A549 (cell line): ENCODE data around the gene CCR5AS.

Source experiments
- CTCF ChIP-seq: fragments of >200 bp; sonication (Bioruptor Twin); formaldehyde crosslinking; IDR thresholded peaks from 3 replicates; pipeline ENCODE4 v1.5.1; 2016
- EP300 ChIP-seq, 2 experiments: fragments of >200 bp; sonication (Bioruptor Twin); formaldehyde crosslinking; IDR thresholded peaks; 2 replicates in 1 of 2; 3 replicates in 1 of 2; pipeline ENCODE4 v1.6.1; 2016 to 2017
- MYC ChIP-seq: IDR thresholded peaks from 2 replicates; pipeline ENCODE4 v1.6.1; 2012; ENCODE audit warnings: mild to moderate bottlenecking, inconsistent platforms, low read length, improper control_type of control experiment, borderline replicate concordance
- REST ChIP-seq: fragments of 200-600 bp; sonication (generic); IDR thresholded peaks from 2 replicates; pipeline ENCODE4 v1.6.1; 2016; ENCODE audit warnings: antibody characterized with exemption, mild to moderate bottlenecking, moderate library complexity
- RFX5 ChIP-seq: fragments of 450-650 bp; IDR thresholded peaks from 2 replicates; pipeline ENCODE4 v1.7.1; 2014; ENCODE audit warnings: antibody characterized with exemption, mild to moderate bottlenecking, moderate library complexity
- TF ChIP-seq, protein P1 (sequence below): IDR thresholded peaks from 2 replicates; pipeline ENCODE4 v1.6.1; 2012

DNA sequence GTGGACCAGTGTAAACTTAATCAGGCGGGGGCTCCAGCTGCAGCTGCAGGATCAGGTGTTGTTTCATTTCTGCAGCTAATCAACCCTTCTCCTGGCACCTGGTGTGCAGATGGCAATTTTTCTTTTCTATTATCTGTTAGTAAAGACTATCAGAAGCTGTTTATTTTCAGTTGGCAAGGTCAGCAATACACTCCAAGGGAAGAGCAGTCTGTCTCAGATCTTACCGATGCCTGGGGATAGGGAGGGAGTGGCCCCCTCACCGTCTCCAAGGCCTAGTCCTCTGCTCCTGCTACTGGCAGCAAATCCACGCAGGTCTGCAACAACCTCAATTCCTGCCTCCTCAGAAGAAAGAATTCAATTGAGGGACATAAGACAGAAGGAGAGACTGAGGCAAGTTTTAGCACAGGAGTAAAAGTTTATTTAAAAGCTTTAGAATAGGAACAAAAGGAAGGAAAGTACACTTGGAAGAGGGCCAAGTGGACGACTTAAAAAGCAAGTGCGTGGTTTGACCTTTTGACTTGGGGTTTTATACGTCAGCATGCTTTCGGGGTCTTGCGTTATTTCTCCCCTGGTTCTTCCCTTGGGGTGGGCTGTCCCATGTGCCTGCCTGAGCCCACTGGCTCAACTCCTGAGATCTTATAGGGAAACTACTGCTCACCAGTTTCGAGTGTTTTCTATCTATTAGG is 9.4 kb upstream of the CCR5AS start:
- TF ChIP-seq EP300 (IDR thresholded peaks at IDR 0.05) (no peak), CTCF (no peak), MYC (no peak), REST (no peak), RFX5 (no peak)
- TF ChIP-seq, protein P1, sequence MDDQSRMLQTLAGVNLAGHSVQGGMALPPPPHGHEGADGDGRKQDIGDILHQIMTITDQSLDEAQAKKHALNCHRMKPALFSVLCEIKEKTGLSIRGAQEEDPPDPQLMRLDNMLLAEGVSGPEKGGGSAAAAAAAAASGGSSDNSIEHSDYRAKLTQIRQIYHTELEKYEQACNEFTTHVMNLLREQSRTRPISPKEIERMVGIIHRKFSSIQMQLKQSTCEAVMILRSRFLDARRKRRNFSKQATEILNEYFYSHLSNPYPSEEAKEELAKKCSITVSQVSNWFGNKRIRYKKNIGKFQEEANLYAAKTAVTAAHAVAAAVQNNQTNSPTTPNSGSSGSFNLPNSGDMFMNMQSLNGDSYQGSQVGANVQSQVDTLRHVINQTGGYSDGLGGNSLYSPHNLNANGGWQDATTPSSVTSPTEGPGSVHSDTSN, result no peak
